Activated T-helper 17 cell treated with anti-CD3 and anti-CD28 coated beads, Interleukin-2, amount 50 U/mL, for 72 hours (primary cell): ENCODE measurements around the gene ALG9. TPM values are rescaled to one million over a fixed set of nuclear protein-coding genes. Genes with fewer than 3 reads are reported as not detected.

Experiments
- ATAC-seq: fragments of 150-1000 bp; cut with Tn5 transposase; replicated peaks from 2 replicates; pipeline ENCODE4 v1.10.0; 2021; ENCODE audit warnings: mild to moderate bottlenecking, moderate library complexity
- H3K27ac Mint-ChIP-seq: one replicate; pipeline ENCODE4 v1.8.0; 2022; ENCODE audit warnings: mixed read lengths
- H3K27me3 Mint-ChIP-seq: one replicate; pipeline ENCODE4 v1.8.0; 2022; ENCODE audit warnings: mixed read lengths
- H3K36me3 Mint-ChIP-seq: one replicate; pipeline ENCODE4 v1.8.0; 2022; ENCODE audit warnings: low read depth, mild to moderate bottlenecking, mixed read lengths
- H3K4me1 Mint-ChIP-seq: one replicate; pipeline ENCODE4 v1.8.0; 2022; ENCODE audit warnings: mixed read lengths
- H3K4me3 Mint-ChIP-seq: one replicate; pipeline ENCODE4 v1.8.0; 2022; ENCODE audit warnings: mild to moderate bottlenecking, mixed read lengths
- H3K9me3 Mint-ChIP-seq: one replicate; pipeline ENCODE4 v1.8.0; 2022; ENCODE audit warnings: mixed read lengths
- total RNA-seq, 2 donors: library from RNA; stranded (reverse); gene quantifications; one replicate each; pipeline ENCODE4 v1.2.3, GENCODE V29; 2022

The ALG9 gene
- 10 to 100 TPM; 33.9 to 39.5 TPM for total RNA-seq

GRCh38 chr11:111870886-111871692, at the start of gene ALG9:
Gene ALG9 (minus strand): TSS chr11:111871581. CDS start chr11:111871482, 99 bp downstream.
- Mint-ChIP-seq H3K4me1 (peaks cover 19% of the 10 kb centered on the region), H3K27me3 (no peaks in the 10 kb centered on the region), H3K27ac (peak within 1 kb of the TSS; percentile 96), H3K9me3 (no peaks in the 10 kb centered on the region), H3K36me3 (peaks cover 60% of the 10 kb centered on the region), H3K4me3 (peak within 1 kb of the TSS; percentile 92)
- peak; percentile 93 for ATAC-seq

GRCh38 chr11:111920908-111921307, 49.5 kb upstream of the ALG9 start:
- peaks cover 15% of the 10 kb centered on the region for H3K27me3 Mint-ChIP-seq
- H3K27ac Mint-ChIP-seq: no peak overlapping the region
- no peak for ATAC-seq
- no peak overlapping the region for H3K4me3 Mint-ChIP-seq
- no peaks in the 10 kb centered on the region for H3K4me1 Mint-ChIP-seq
- no peaks in the 10 kb centered on the region for H3K9me3 Mint-ChIP-seq
- no peaks in the 10 kb centered on the region for H3K36me3 Mint-ChIP-seq

- Mint-ChIP-seq H3K4me3 (no peak within 1 kb of the TSS), H3K4me1 (no peaks in the 10 kb centered on the region), H3K27ac (no peak within 1 kb of the TSS), H3K9me3 (no peaks in the 10 kb centered on the region), H3K27me3 (peaks cover 26% of the 10 kb centered on the region), H3K36me3 (no peaks in the 10 kb centered on the region)
- ATAC-seq: no peak
Measured at GRCh38 chr11:111918390-111919256, 47.2 kb upstream of the ALG9 start, which contains the start of gene C11orf52. Gene C11orf52 (plus strand): TSS chr11:111918913. CDS start chr11:111918973, 60 bp downstream.

GRCh38 chr11:111917788-111918187, 46.4 kb upstream of the ALG9 start:
- no peak overlapping the region for H3K27ac Mint-ChIP-seq
- no peaks in the 10 kb centered on the region for H3K4me1 Mint-ChIP-seq
- no peak for ATAC-seq
- H3K27me3 Mint-ChIP-seq: peaks cover 31% of the 10 kb centered on the region
- no peak overlapping the region for H3K4me3 Mint-ChIP-seq
- H3K9me3 Mint-ChIP-seq: no peaks in the 10 kb centered on the region
- H3K36me3 Mint-ChIP-seq: no peaks in the 10 kb centered on the region

GRCh38 chr11:111917312-111917711, 45.9 kb upstream of the ALG9 start:
- H3K9me3 Mint-ChIP-seq: no peaks in the 10 kb centered on the region
- no peak overlapping the region for H3K27ac Mint-ChIP-seq
- no peak overlapping the region for H3K4me3 Mint-ChIP-seq
- no peaks in the 10 kb centered on the region for H3K4me1 Mint-ChIP-seq
- no peaks in the 10 kb centered on the region for H3K36me3 Mint-ChIP-seq
- no peak for ATAC-seq
- peaks cover 31% of the 10 kb centered on the region for H3K27me3 Mint-ChIP-seq

- Mint-ChIP-seq H3K4me1 (no peaks in the 10 kb centered on the region), H3K36me3 (no peaks in the 10 kb centered on the region), H3K27me3 (peaks cover 37% of the 10 kb centered on the region), H3K27ac (no peak overlapping the region), H3K4me3 (no peak overlapping the region), H3K9me3 (no peaks in the 10 kb centered on the region)
- ATAC-seq: no peak
Measured at GRCh38 chr11:111916768-111917167, 45.4 kb upstream of the ALG9 start.

- H3K4me3 Mint-ChIP-seq: no peak overlapping the region
- H3K4me1 Mint-ChIP-seq: no peaks in the 10 kb centered on the region
- no peaks in the 10 kb centered on the region for H3K9me3 Mint-ChIP-seq
- no peaks in the 10 kb centered on the region for H3K36me3 Mint-ChIP-seq
- peaks cover 46% of the 10 kb centered on the region for H3K27me3 Mint-ChIP-seq
- ATAC-seq: no peak
- H3K27ac Mint-ChIP-seq: no peak overlapping the region
Measured at GRCh38 chr11:111913997-111914396, 42.6 kb upstream of the ALG9 start.

- Mint-ChIP-seq H3K27ac (no peak overlapping the region), H3K36me3 (no peaks in the 10 kb centered on the region), H3K4me3 (no peak overlapping the region), H3K4me1 (no peaks in the 10 kb centered on the region), H3K9me3 (no peaks in the 10 kb centered on the region), H3K27me3 (peaks cover 46% of the 10 kb centered on the region)
- ATAC-seq: no peak
Measured at GRCh38 chr11:111913031-111913861, 41.9 kb upstream of the ALG9 start.

- Mint-ChIP-seq H3K4me3 (no peak within 1 kb of the TSS), H3K4me1 (no peaks in the 10 kb centered on the region), H3K27me3 (peaks cover 46% of the 10 kb centered on the region), H3K9me3 (no peaks in the 10 kb centered on the region), H3K27ac (no peak within 1 kb of the TSS), H3K36me3 (no peaks in the 10 kb centered on the region)
- ATAC-seq: no peak
Measured at GRCh38 chr11:111912535-111912934, 41.2 kb upstream of the ALG9 start, which contains the start of gene HSPB2. Gene HSPB2 (plus strand): TSS chr11:111912734. CDS start chr11:111912830, 96 bp downstream.

GRCh38 chr11:111911563-111912401, 40.4 kb upstream of the ALG9 start, which contains the start of gene CRYAB:
Gene CRYAB (minus strand): TSS chr11:111911770. CDS start chr11:111911724, 46 bp downstream.
- Mint-ChIP-seq H3K4me3 (no peak within 1 kb of the TSS), H3K27me3 (peaks cover 42% of the 10 kb centered on the region), H3K4me1 (no peaks in the 10 kb centered on the region), H3K9me3 (no peaks in the 10 kb centered on the region), H3K36me3 (no peaks in the 10 kb centered on the region), H3K27ac (no peak within 1 kb of the TSS)
- no peak for ATAC-seq

- Mint-ChIP-seq H3K36me3 (no peaks in the 10 kb centered on the region), H3K4me1 (no peaks in the 10 kb centered on the region), H3K27ac (no peak overlapping the region), H3K27me3 (peaks cover 34% of the 10 kb centered on the region), H3K4me3 (no peak overlapping the region), H3K9me3 (no peaks in the 10 kb centered on the region)
- no peak for ATAC-seq
Measured at GRCh38 chr11:111910676-111911562, 39.5 kb upstream of the ALG9 start.

GRCh38 chr11:111909378-111909777, 38.0 kb upstream of the ALG9 start:
- Mint-ChIP-seq H3K9me3 (no peaks in the 10 kb centered on the region), H3K27me3 (peaks cover 26% of the 10 kb centered on the region), H3K4me3 (no peak overlapping the region), H3K36me3 (no peaks in the 10 kb centered on the region), H3K27ac (no peak overlapping the region), H3K4me1 (no peaks in the 10 kb centered on the region)
- ATAC-seq: no peak
